OCI-LY1 (cell line): Measurements from ENCODE around the gene SLC35F4.

Experiments
- H2AFZ ChIP-seq: fragments of 200-600 bp; sonication (generic), shearing (Covaris generic); 2 replicates; pipeline ENCODE4 v1.6.0; 2014; ENCODE audit warnings: antibody characterized with exemption, mild to moderate bottlenecking, low read length
- H3F3A ChIP-seq: fragments of 200-600 bp; sonication (generic), shearing (Covaris generic); 2 replicates; pipeline ENCODE4 v1.6.0; 2014; ENCODE audit warnings: mild to moderate bottlenecking, antibody characterized with exemption, low read length, moderate library complexity; ENCODE audit not compliant: insufficient read depth
- H3K27ac ChIP-seq: fragments of 200-600 bp; sonication (generic); 2 replicates; pipeline ENCODE4 v1.5.1; 2014; ENCODE audit warnings: low read length, mixed run types, mild to moderate bottlenecking, low read depth; ENCODE audit not compliant: poor library complexity, severe bottlenecking
- H3K27me3 ChIP-seq: fragments of 200-600 bp; sonication (generic); 2 replicates; pipeline ENCODE4 v1.6.0; 2014; ENCODE audit warnings: antibody characterized with exemption, mild to moderate bottlenecking, low read length, moderate library complexity; ENCODE audit not compliant: insufficient read depth
- H3K36me3 ChIP-seq: fragments of 200-600 bp; sonication (generic); 2 replicates; pipeline ENCODE4 v1.6.1; 2014; ENCODE audit warnings: mild to moderate bottlenecking, antibody characterized with exemption, low read length, moderate library complexity, mixed read lengths; ENCODE audit not compliant: insufficient read depth
- H3K4me1 ChIP-seq: fragments of 200-600 bp; sonication (generic); 2 replicates; pipeline ENCODE4 v1.5.1; 2014; ENCODE audit warnings: mild to moderate bottlenecking, low read length, moderate library complexity; ENCODE audit not compliant: insufficient read depth, severe bottlenecking
- H3K4me2 ChIP-seq: fragments of 200-600 bp; sonication (generic), shearing (Covaris generic); 2 replicates; pipeline ENCODE4 v1.6.1; 2014; ENCODE audit warnings: low read length
- H3K4me3 ChIP-seq: fragments of 200-600 bp; sonication (generic); 2 replicates; pipeline ENCODE4 v1.5.1; 2014; ENCODE audit warnings: low read length, low read depth, mild to moderate bottlenecking, mixed read lengths; ENCODE audit not compliant: poor library complexity, severe bottlenecking
- H3K79me2 ChIP-seq: fragments of 200-600 bp; shearing (Covaris generic); 2 replicates; pipeline ENCODE4 v1.6.1; 2016; ENCODE audit warnings: mixed run types, low read length, mixed read lengths; ENCODE audit not compliant: insufficient read depth
- H3K9ac ChIP-seq: fragments of 200-600 bp; sonication (generic), shearing (Covaris generic); 2 replicates; pipeline ENCODE4 v1.6.1; 2014; ENCODE audit warnings: mild to moderate bottlenecking, low read length, mixed read lengths
- H3K9me2 ChIP-seq: fragments of 200-600 bp; sonication (generic), shearing (Covaris generic); 2 replicates; pipeline ENCODE4 v1.6.1; 2014; ENCODE audit warnings: low read depth, mild to moderate bottlenecking, low read length, mixed read lengths
- H3K9me3 ChIP-seq: fragments of 200-600 bp; shearing (Covaris generic); 2 replicates; pipeline ENCODE4 v1.6.1; 2014; ENCODE audit warnings: low read length, mixed read lengths
- H4K20me1 ChIP-seq: fragments of 200-600 bp; sonication (generic), shearing (Covaris generic); 2 replicates; pipeline ENCODE4 v1.6.0; 2016; ENCODE audit warnings: mild to moderate bottlenecking, low read length; ENCODE audit not compliant: insufficient read depth
- EZH2 ChIP-seq: fragments of 200-600 bp; sonication (generic), shearing (Covaris generic); IDR thresholded peaks from 2 replicates; pipeline ENCODE4 v1.8.0; 2017; ENCODE audit warnings: borderline replicate concordance, mixed run types, mild to moderate bottlenecking, antibody characterized with exemption, low read length, moderate library complexity, mixed read lengths
- TF ChIP-seq, protein P1 (sequence below): fragments of 200-600 bp; sonication (generic), shearing (Covaris generic); IDR thresholded peaks from 2 replicates; pipeline ENCODE4 v1.5.1; 2017; ENCODE audit warnings: mild to moderate bottlenecking, antibody characterized with exemption, low read length, moderate library complexity, mixed read lengths

The SLC35F4 gene

DNA sequence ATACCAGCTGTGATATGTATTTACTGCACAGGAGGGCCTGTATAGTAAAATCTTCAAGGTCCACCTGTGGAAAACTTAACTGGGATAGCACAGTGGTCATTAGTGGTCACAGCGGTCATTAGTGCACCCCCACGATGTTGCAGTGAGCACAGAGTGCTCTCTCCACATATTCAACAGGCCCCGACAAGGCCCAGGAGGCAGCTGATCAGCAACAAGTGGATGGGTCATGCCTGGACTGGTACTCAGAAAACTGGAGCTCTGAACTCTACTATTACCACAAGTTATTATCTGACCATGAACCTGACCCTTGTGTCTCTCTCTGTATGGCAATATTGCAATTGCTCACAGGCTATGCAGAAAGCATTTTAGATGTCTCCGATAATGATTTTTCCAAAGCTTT, 129.5 kb downstream of the SLC35F4 start:
- Histone ChIP-seq H3K9me2 (no peaks in the 10 kb centered on the region), H2AFZ (no peak overlapping the region), H3K4me1 (no peaks in the 10 kb centered on the region), H3K36me3 (no peaks in the 10 kb centered on the region), H3F3A (no peaks in the 10 kb centered on the region), H3K4me3 (no peak overlapping the region), H3K9ac (no peak overlapping the region), H3K9me3 (no peaks in the 10 kb centered on the region), H3K4me2 (no peak overlapping the region), H3K27me3 (no peaks in the 10 kb centered on the region), H3K27ac (no peak overlapping the region), H3K79me2 (no peaks in the 10 kb centered on the region), H4K20me1 (no peaks in the 10 kb centered on the region)
- no peak for TF ChIP-seq EZH2
- TF ChIP-seq, protein P1, sequence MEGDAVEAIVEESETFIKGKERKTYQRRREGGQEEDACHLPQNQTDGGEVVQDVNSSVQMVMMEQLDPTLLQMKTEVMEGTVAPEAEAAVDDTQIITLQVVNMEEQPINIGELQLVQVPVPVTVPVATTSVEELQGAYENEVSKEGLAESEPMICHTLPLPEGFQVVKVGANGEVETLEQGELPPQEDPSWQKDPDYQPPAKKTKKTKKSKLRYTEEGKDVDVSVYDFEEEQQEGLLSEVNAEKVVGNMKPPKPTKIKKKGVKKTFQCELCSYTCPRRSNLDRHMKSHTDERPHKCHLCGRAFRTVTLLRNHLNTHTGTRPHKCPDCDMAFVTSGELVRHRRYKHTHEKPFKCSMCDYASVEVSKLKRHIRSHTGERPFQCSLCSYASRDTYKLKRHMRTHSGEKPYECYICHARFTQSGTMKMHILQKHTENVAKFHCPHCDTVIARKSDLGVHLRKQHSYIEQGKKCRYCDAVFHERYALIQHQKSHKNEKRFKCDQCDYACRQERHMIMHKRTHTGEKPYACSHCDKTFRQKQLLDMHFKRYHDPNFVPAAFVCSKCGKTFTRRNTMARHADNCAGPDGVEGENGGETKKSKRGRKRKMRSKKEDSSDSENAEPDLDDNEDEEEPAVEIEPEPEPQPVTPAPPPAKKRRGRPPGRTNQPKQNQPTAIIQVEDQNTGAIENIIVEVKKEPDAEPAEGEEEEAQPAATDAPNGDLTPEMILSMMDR: no peak

DNA sequence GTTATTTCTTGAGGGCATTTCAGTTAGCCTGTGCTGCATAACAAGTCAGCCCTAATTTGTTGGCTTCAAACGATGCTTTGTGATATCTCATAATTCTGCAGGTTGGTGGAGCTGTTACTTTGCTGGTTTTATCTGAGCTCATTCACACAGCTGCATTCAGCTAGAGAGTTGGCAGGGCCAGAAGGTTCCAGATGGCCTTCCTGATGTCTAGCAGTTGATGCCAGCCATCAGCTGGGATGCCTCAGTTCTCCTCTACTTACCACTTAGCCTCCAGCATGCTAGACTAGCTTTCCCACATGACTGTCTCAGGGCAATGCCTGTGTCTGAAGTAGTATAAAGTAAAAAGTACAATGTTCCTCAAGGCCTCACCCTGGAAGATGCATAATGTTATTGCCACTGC, 130.6 kb downstream of the SLC35F4 start:
- Histone ChIP-seq H4K20me1 (no peaks in the 10 kb centered on the region), H3F3A (no peaks in the 10 kb centered on the region), H3K79me2 (no peaks in the 10 kb centered on the region), H3K4me2 (no peak overlapping the region), H3K36me3 (no peaks in the 10 kb centered on the region), H2AFZ (no peak overlapping the region), H3K9me2 (no peaks in the 10 kb centered on the region), H3K9me3 (no peaks in the 10 kb centered on the region), H3K9ac (no peak overlapping the region), H3K4me3 (no peak overlapping the region), H3K4me1 (no peaks in the 10 kb centered on the region), H3K27ac (no peak overlapping the region), H3K27me3 (no peaks in the 10 kb centered on the region)
- TF ChIP-seq, protein P1: no peak
- no peak for TF ChIP-seq EZH2

DNA sequence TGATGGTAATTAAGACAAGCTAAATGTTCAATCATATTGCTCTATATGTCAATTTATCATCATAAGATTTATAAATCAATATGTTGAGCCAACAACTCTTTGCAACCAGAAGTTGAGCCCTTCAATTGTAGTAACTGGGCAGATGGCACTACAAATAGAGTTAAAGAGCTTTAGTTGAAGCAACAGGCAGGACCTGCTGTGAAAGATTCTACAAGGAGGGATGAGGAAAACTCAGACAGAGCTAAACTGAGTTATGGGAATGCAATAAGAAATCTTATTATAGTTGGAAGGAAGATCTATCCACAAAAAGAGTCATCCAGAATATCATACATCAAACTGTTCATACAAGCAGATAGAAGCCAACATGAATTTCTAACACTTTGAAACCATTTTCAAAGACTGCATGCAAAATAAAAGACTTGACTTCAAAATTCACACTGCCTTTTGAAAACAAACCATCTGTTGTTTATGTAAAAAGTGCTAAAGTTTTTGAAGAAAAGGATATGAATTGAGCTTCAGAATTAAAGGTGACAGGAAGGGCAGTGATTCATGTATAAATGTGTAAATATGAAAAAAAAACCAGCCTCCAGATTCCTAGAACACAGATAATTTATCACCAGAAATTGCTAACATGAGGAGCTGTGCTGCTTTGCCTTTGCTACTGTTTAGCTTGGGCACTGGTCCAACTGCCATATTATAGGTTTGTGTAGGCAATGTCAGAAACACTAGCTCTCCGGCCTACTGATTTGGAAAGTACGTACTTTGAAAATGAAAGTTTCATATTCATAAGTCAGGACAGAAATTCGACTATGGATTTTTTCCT, 133.2 kb downstream of the SLC35F4 start:
- no peak for TF ChIP-seq EZH2
- TF ChIP-seq, protein P1: no peak
- H3K36me3 ChIP-seq: no peaks in the 10 kb centered on the region
- H3K27me3 ChIP-seq: no peaks in the 10 kb centered on the region
- H3K9me2 ChIP-seq: no peaks in the 10 kb centered on the region
- H2AFZ ChIP-seq: no peak overlapping the region
- no peaks in the 10 kb centered on the region for H3F3A ChIP-seq
- no peak overlapping the region for H3K27ac ChIP-seq
- H3K4me1 ChIP-seq: no peaks in the 10 kb centered on the region
- no peak overlapping the region for H3K9ac ChIP-seq
- H4K20me1 ChIP-seq: no peaks in the 10 kb centered on the region
- H3K4me3 ChIP-seq: no peak overlapping the region
- H3K79me2 ChIP-seq: no peaks in the 10 kb centered on the region
- no peak overlapping the region for H3K4me2 ChIP-seq
- H3K9me3 ChIP-seq: no peaks in the 10 kb centered on the region
